Mesothelial cell of epicardium (in vitro differentiated cells): ENCODE measurements around the gene MICAL2. TPM values are rescaled to one million over a fixed set of nuclear protein-coding genes. Genes with fewer than 3 reads are reported as not detected.

Source experiments
- DNase-seq, 2 experiments: peaks; one replicate each; pipeline ENCODE4 v3.0.0; 2021; ENCODE audit warnings: low spot score in 2 of 2; ENCODE audit not compliant: unreplicated experiment in 2 of 2
- H3K27ac Mint-ChIP-seq: 2 replicates; pipeline ENCODE4 v1.8.0; 2021; ENCODE audit warnings: mixed read lengths
- H3K27me3 Mint-ChIP-seq: 2 replicates; pipeline ENCODE4 v1.8.0; 2021; ENCODE audit warnings: low read depth, mixed read lengths
- H3K36me3 Mint-ChIP-seq: 2 replicates; pipeline ENCODE4 v1.8.0; 2021; ENCODE audit warnings: mixed read lengths
- H3K4me1 Mint-ChIP-seq: 2 replicates; pipeline ENCODE4 v1.8.0; 2021; ENCODE audit warnings: mixed read lengths
- H3K4me3 Mint-ChIP-seq: 2 replicates; pipeline ENCODE4 v1.8.0; 2021; ENCODE audit warnings: mild to moderate bottlenecking, moderate library complexity, mixed read lengths
- H3K9me3 Mint-ChIP-seq: 2 replicates; pipeline ENCODE4 v1.8.0; 2021; ENCODE audit warnings: mixed read lengths
- CTCF ChIP-seq: fragments of 200-600 bp; sonication (generic); IDR thresholded peaks from one replicate; pipeline ENCODE4 v1.5.0; 2021; ENCODE audit warnings: antibody characterized with exemption; ENCODE audit not compliant: unreplicated experiment
- total RNA-seq: library from RNA; stranded (reverse); gene quantifications from 3 replicates; pipeline ENCODE4 v1.2.1, GENCODE V29; 2021

MICAL2 gene
- total RNA-seq, 1 donor from 2014 or later, result 15.0 TPM

- H3K36me3 Mint-ChIP-seq, result no peaks in the 10 kb centered on the region
- no peak for DNase-seq
- peaks cover 19% of the 10 kb centered on the region for H3K4me1 Mint-ChIP-seq
- H3K27ac Mint-ChIP-seq, result no peak overlapping the region
- no peaks in the 10 kb centered on the region for H3K9me3 Mint-ChIP-seq
- H3K4me3 Mint-ChIP-seq, result no peak overlapping the region
- no peaks in the 10 kb centered on the region for H3K27me3 Mint-ChIP-seq
- TF ChIP-seq CTCF, result no peak
These were observed 56.9 kb downstream of the MICAL2 start for GRCh38 chr11:12167061-12168000.

GRCh38 chr11:12168114-12168513, 57.7 kb downstream of the MICAL2 start:
- no peak overlapping the region for H3K4me3 Mint-ChIP-seq

GRCh38 chr11:12169822-12170221, 59.4 kb downstream of the MICAL2 start:
- Mint-ChIP-seq H3K36me3 (no peaks in the 10 kb centered on the region), H3K27me3 (no peaks in the 10 kb centered on the region), H3K27ac (no peak overlapping the region), H3K4me1 (peaks cover 3% of the 10 kb centered on the region), H3K4me3 (no peak overlapping the region), H3K9me3 (no peaks in the 10 kb centered on the region)
- no peak for TF ChIP-seq CTCF
- DNase-seq, result no peak

More at GRCh38 chr11:12168114-12168513, 57.7 kb downstream of the MICAL2 start:
- no peaks in the 10 kb centered on the region for H3K9me3 Mint-ChIP-seq
- no peaks in the 10 kb centered on the region for H3K36me3 Mint-ChIP-seq
- no peak for DNase-seq
- TF ChIP-seq CTCF, result no peak
- peaks cover 18% of the 10 kb centered on the region for H3K4me1 Mint-ChIP-seq
- H3K27ac Mint-ChIP-seq, result no peak overlapping the region
- no peaks in the 10 kb centered on the region for H3K27me3 Mint-ChIP-seq

GRCh38 chr11:12170501-12170900, 60.1 kb downstream of the MICAL2 start:
- Mint-ChIP-seq H3K27ac (no peak overlapping the region), H3K4me1 (peaks cover 3% of the 10 kb centered on the region), H3K9me3 (no peaks in the 10 kb centered on the region), H3K36me3 (no peaks in the 10 kb centered on the region), H3K27me3 (no peaks in the 10 kb centered on the region), H3K4me3 (no peak overlapping the region)
- DNase-seq, result no peak
- TF ChIP-seq CTCF, result no peak

GRCh38 chr11:12170984-12171383, 60.6 kb downstream of the MICAL2 start:
- no peak for DNase-seq
- H3K27me3 Mint-ChIP-seq, result no peaks in the 10 kb centered on the region
- H3K36me3 Mint-ChIP-seq, result no peaks in the 10 kb centered on the region
- peaks cover 3% of the 10 kb centered on the region for H3K4me1 Mint-ChIP-seq
- TF ChIP-seq CTCF, result no peak
- no peak overlapping the region for H3K4me3 Mint-ChIP-seq
- no peaks in the 10 kb centered on the region for H3K9me3 Mint-ChIP-seq
- H3K27ac Mint-ChIP-seq, result no peak overlapping the region
